HL-60/S4 treated with retinoic acid at 250 ng/mL for 4 days and 3 days (cell line): ENCODE measurements around the gene CEBPZOS.

Experiments used
- in situ Hi-C: fragments of 300-500 bp; cut with MboI; formaldehyde crosslinking; loops from 2 replicates; pipeline ENCODE4 v1.7.0; 2022; ENCODE audit warnings: low sequenced_read_pairs

Gene CEBPZOS

DNA sequence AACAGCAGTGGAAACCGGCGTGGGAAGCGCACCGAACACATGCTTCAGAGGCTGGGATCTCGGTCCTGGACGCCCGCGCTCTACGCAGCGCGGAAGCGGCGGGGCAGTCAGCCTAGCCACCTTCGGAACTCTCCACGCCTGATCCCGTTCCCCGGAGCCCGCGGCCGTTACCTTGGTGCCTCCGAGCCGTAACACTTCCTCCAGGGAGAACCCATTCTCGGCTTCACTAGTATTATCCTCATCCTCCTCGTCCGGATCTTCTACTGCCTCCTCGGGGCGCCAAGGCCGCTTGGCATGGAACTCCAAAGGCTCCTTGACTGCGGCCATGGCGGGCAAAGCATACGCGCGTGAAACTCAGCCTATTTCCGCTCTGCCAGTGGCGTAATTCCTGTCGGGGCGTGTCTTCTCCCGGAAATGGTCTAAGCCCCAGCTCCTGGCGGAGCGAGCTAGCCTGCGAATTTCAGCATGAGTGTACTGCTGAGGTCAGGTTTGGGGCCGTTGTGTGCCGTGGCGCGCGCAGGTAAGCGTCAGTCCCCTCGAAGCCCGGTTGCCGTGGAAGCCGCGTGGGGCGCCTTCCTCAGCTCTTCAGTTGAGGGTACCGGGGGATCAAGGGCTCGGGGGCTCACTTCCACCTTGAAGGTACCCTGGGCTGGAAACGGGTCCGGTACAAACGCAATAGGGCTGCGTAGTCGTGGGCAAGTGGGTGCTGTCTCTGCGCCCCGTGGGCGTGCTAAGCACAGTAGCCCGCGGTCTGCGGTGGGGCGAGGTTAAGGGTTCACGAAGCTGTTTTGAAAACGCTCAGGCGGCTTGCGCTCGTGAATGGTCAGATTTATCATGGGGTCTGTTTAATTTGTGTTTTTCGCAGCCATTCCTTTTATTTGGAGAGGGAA, 35.2 kb downstream of the CEBPZOS start, which contains the start of the genes CEBPZ and NDUFAF7:
TSS of gene CEBPZ (minus strand) at position 356 of the 890 bp plus-strand sequence. CDS start at position 327, 29 bp downstream.
TSS of gene NDUFAF7 (plus strand) at position 418 of the 890 bp plus-strand sequence. CDS start at position 466, 48 bp downstream.
- in situ Hi-C loops: no loop called here

DNA sequence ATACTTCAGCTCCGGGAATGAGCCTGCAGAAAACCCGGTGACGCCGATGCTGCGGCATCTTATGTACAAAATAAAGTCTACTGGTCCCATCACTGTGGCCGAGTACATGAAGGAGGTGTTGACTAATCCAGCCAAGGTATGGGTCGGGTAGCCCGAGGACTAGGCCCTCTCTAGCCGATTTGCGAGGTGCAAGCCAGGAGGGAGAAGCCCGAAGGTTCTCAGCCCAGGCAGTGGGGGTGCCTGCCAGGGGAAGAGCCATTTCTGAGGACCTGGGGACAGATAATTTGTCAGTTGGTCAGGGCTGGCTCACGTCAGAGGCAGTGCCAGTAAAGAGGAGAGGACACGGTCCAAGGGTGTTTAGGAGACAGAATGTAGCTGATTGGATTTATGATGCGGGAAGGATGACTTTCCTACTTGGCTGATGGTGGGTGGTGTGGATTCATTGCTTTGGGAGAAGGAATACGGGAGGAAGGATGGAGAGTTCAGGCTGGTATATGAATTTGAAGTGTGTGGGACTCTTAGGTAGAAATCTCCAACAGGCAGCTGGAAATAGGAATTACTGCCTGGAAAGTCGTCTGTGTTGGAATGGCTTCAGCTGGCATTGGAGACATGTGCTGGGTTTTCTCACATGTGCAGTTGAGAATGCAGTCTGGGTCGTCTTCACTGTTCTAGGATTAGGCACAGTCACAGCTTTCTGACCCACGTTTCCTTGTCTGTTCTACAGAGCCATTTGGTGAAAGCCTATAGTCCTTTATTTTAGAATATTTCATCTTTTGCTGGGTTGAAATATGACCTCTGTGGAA, 36.0 kb downstream of the CEBPZOS start:
- in situ Hi-C loops: no loop called here

DNA sequence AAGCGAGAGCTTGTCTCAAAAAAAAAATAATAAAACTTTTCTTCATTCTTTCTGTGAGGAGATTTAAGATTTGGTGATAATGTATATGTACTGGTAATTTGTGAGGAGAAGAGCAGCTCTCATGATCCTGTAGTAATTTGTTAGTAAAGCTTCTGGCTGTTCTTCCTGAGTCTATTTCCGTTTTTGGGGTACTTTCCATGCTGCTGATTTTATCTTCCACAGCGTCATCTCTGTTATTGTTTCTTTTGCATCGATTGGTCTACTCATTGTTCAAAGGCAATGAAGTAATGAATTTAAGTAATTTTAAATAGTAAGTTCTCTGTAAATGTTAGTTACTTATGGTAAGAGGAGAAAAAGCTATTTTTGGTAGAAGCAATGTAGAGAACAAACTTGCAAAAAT, 47.1 kb downstream of the CEBPZOS start:
- in situ Hi-C loops: no loop called here

DNA sequence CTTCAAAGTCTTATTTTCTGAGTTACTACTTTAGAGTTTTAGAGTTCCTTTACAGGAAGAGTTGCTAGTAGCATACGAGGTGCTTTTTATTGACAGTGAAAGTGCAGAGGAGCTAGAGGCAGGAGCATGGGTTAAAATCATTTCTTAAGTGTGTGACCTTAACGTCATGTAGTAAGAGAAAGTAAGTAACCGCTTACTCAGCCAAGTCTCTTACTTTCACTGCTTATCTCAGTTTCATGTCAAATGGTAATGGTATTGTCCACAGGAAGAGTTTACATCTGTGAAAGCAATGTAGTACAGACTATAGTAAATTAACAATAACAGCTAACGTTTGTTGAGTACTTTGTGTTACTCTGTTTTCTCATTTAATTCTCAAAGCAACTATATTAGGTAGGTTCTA, 47.7 kb downstream of the CEBPZOS start:
- in situ Hi-C loops: no loop called here

DNA sequence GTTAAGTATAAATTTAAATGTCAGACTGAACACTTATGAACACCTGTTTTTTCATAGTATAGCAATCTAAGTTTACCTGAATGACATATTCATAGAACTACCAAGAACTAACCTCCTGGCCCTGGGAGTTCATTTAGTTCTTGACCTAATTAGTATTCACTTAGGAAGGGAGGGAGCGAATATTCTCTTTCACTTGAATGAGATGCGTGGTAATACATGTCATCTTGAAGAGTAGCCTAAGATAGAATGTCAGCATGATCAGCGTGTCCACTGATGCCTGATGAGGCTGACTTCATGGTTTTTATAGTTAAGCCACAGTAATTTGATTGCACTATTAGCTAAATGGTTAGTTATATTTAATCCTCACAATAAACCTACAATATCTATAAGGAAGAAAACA, 48.5 kb downstream of the CEBPZOS start:
- in situ Hi-C loops: no loop called here

DNA sequence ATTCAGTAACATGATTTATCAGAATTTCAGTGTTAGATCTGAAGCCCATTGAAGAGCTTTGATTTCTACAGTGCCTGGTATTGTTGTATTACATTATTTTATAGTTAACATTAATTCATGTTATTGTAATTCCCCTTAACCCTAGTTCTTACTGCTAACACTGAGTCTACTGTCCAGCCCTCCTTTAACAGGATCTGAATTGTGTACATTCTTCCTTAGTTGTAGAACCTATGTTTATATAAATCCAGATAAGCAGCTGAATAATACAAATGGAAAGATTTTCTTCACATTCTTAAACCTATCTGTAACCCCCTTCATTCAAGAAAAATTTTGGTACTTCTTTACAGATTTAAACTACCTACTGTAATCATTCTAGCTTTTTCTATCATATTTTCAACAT, 49.9 kb downstream of the CEBPZOS start:
- in situ Hi-C loops: no loop called here

DNA sequence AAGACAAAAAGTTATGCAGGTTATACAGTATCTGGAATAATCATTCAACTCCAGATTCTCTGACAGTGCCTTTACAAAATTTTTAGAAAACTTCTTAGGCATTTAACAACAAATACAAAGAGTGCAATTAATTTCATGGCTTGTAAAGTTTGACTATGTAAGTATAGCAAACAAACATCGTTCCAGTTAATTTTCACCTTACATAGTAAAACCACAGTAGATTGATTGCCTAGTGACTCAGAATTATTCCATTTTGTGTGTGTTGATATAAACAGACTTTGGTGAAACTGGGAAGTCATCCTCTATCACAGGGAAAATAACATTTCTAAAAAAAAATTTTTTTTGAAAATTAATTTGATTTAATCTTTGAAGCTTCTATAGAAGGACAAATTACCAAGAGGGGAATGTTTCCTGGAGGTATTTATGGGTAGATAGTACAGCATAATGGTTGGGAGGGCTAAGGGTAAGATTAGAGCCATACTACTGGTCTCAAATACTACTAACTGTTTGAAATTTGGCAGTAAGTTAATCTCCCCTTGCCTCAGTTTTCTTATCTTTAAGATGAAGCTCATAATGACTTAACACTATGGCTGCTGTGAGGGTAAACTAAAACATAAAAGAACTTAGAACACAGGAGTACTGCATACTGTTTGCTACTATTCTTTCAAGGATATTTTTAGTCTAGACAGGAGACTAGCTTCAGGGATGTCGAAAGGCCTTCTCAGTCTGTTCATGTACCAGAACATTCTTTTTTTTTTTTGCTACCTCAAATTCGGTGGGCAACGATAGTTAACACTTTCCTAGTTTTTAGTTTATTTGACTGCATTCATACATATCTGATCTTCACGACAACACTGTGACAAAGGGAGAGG, 54.8 kb downstream of the CEBPZOS start:
- in situ Hi-C loops: no loop called here
